Measurements from ENCODE around the gene GMDS. TPM values are rescaled to one million over a fixed set of nuclear protein-coding genes. Genes with fewer than 3 reads are reported as not detected.

GMDS gene
- total and polyA plus RNA-seq, 9 donors: 6.6 to 20.6 (median 11.0) TPM

GRCh38 chr6:1832358-1832757, 413.0 kb downstream of the GMDS start:
- H3K4me3 ChIP-seq: no peak overlapping the region
- intact Hi-C loops (cut with DNase I): loop anchor here in 1 of 4 donors (10.0 kb wide), 1 partner anchor 218 kb away; no protein-coding TSS in a partner anchor
- no peaks in the 10 kb centered on the region for H3K9me3 ChIP-seq
- no peak for DNase-seq
- peaks cover 4% of the 10 kb centered on the region for H3K4me1 ChIP-seq (ENCODE audit: insufficient read depth)
- no peaks in the 10 kb centered on the region for H3K36me3 ChIP-seq
- no peaks in the 10 kb centered on the region for H3K27me3 ChIP-seq
- TF ChIP-seq CTCF (IDR thresholded peaks at IDR 0.05): no peak
- no peak for TF ChIP-seq POLR2A (IDR thresholded peaks at IDR 0.05)
- no peak for TF ChIP-seq EP300 (IDR thresholded peaks at IDR 0.05)
- 55 to 68% (median 63%) methylated on average over 3 of the region's 3 CpGs for WGBS, 3 donors
- no peak overlapping the region for H3K27ac ChIP-seq

- H3K4me3 ChIP-seq: no peak overlapping the region
- peaks cover 4% of the 10 kb centered on the region for H3K4me1 ChIP-seq (ENCODE audit: insufficient read depth)
- H3K9me3 ChIP-seq: no peaks in the 10 kb centered on the region
- WGBS, 3 donors: 50 to 98% (median 60%) methylated on average over 1 of the region's 1 CpG
- H3K27me3 ChIP-seq: no peaks in the 10 kb centered on the region
- H3K36me3 ChIP-seq: no peaks in the 10 kb centered on the region
- TF ChIP-seq EP300 (IDR thresholded peaks at IDR 0.05): no peak
- TF ChIP-seq POLR2A (IDR thresholded peaks at IDR 0.05): no peak
- no peak for TF ChIP-seq CTCF (IDR thresholded peaks at IDR 0.05)
- no peak overlapping the region for H3K27ac ChIP-seq
- intact Hi-C loops (cut with DNase I): no loop called here
- DNase-seq: no peak
Measured at GRCh38 chr6:1827984-1828793, 417.2 kb downstream of the GMDS start.

- TF ChIP-seq EP300 (IDR thresholded peaks at IDR 0.05): no peak
- TF ChIP-seq POLR2A (IDR thresholded peaks at IDR 0.05): no peak
- no peak for TF ChIP-seq CTCF (IDR thresholded peaks at IDR 0.05)
- 86 to 99% (median 97%) methylated on average over 5 of the region's 5 CpGs for WGBS, 3 donors
- H3K4me1 ChIP-seq (ENCODE audit: insufficient read depth): no peaks in the 10 kb centered on the region
Measured at GRCh38 chr6:1825926-1826325, 419.5 kb downstream of the GMDS start.

GRCh38 chr6:1825277-1825676, 420.1 kb downstream of the GMDS start:
- H3K9me3 ChIP-seq: no peaks in the 10 kb centered on the region
- no peaks in the 10 kb centered on the region for H3K36me3 ChIP-seq
- no peak overlapping the region for H3K4me3 ChIP-seq
- TF ChIP-seq CTCF (IDR thresholded peaks at IDR 0.05): no peak
- no peak for TF ChIP-seq POLR2A (IDR thresholded peaks at IDR 0.05)
- no peak for TF ChIP-seq EP300 (IDR thresholded peaks at IDR 0.05)
- H3K27ac ChIP-seq: no peak overlapping the region
- DNase-seq: no peak
- no peaks in the 10 kb centered on the region for H3K27me3 ChIP-seq
- intact Hi-C loops (cut with DNase I): no loop called here
- H3K4me1 ChIP-seq (ENCODE audit: insufficient read depth): no peaks in the 10 kb centered on the region
- 92 to 100% (median 97%) methylated on average over 1 of the region's 1 CpG for WGBS, 3 donors

More at GRCh38 chr6:1825926-1826325, 419.5 kb downstream of the GMDS start:
- H3K36me3 ChIP-seq: no peaks in the 10 kb centered on the region
- no peak for DNase-seq
- H3K9me3 ChIP-seq: no peaks in the 10 kb centered on the region
- no peaks in the 10 kb centered on the region for H3K27me3 ChIP-seq
- H3K4me3 ChIP-seq: no peak overlapping the region
- no peak overlapping the region for H3K27ac ChIP-seq
- intact Hi-C loops (cut with DNase I): no loop called here

All from ovary (tissue), 9 donors.